K562 (cell line): ENCODE data around the gene WDR17. TPM values are rescaled to one million over a fixed set of nuclear protein-coding genes. Genes with fewer than 3 reads are reported as not detected.
A peak's percentile ranks its signal among the peaks of the same experiment; 100 is the strongest.

ENCODE experiments used
- ATAC-seq: fragments of 200-7000 bp; cut with Tn5 transposase; 3 replicates; pipeline ENCODE4 v1.9.1; 2020; ENCODE audit warnings: moderate library complexity
- Bru-seq: library from RNA; stranded (reverse); fragments of 400-500 nt; gene quantifications from one replicate; lab custom pipeline; 2021; lab: Mats Ljungman, UMichigan
- BruChase-seq, 2 experiments: library from RNA; stranded (reverse); fragments of 400-500 nt; gene quantifications; one replicate each; lab custom pipeline; 2021; lab: Mats Ljungman, UMichigan
- BruUV-seq: library from RNA; stranded (reverse); fragments of 400-500 nt; replicated peaks from 2 replicates; lab custom pipeline; 2021; lab: Mats Ljungman, UMichigan
- CTCF ChIA-PET: fragments of 300-600 bp; formaldehyde crosslinking; extraction: SDS; loops from one replicate; lab custom pipeline; 2021; ENCODE audit warnings: low intra/inter-chr PET ratio; lab: Yijun Ruan, JAX
- POLR2A ChIA-PET: fragments of 300-600, 350-650 bp; sonication (Branson Sonifier 250); formaldehyde crosslinking; extraction: SDS; loops from one replicate; lab custom pipeline; 2021; ENCODE audit warnings: antibody characterized with exemption, inconsistent platforms; lab: Yijun Ruan, JAX
- DNase-seq, 4 experiments: peaks; one replicate each; pipeline versions ENCODE4 v3.0.0 to v3.0.0-alpha.2; 2011 to 2018; ENCODE audit warnings: low spot score in 3 of 4, mixed read lengths in 3 of 4; ENCODE audit errors: extremely low read depth in 1 of 4
- FAIRE-seq: peaks from 2 replicates; lab custom pipeline; 2011; peaks lifted over from hg19 to GRCh38; lab: Jason Lieb, UNC
- H2AFZ ChIP-seq: 2 replicates; pipeline ENCODE4 v1.6.0; 2011; ENCODE audit warnings: low read depth, low read length, control low read depth, inconsistent platforms
- H3K27ac ChIP-seq: fragments of 200-600 bp; 3 replicates; pipeline ENCODE4 v1.8.0; 2011; ENCODE audit warnings: low read depth, mild to moderate bottlenecking, control low read depth, inconsistent platforms, low read length, moderate library complexity, mixed read lengths; ENCODE audit errors: extremely low read depth
- H3K27me3 ChIP-seq, 2 experiments: fragments of 300-600 bp in 1 of 2; 2 replicates in 1 of 2; 3 replicates in 1 of 2; pipeline versions ENCODE4 v1.6.0 to v1.8.0; 2011; ENCODE audit warnings: inconsistent platforms in 2 of 2, low read length in 2 of 2, mild to moderate bottlenecking in 1 of 2, mixed read lengths in 1 of 2, moderate library complexity in 1 of 2; ENCODE audit not compliant: control insufficient read depth in 2 of 2, insufficient read depth in 2 of 2
- H3K36me3 ChIP-seq: fragments of 300-600 bp; 3 replicates; pipeline ENCODE4 v1.8.0; 2011; ENCODE audit warnings: mild to moderate bottlenecking, low read length, inconsistent platforms; ENCODE audit not compliant: control insufficient read depth, insufficient read depth
- H3K4me1 ChIP-seq, 2 experiments: fragments of 200-600 bp in 1 of 2; replicated peaks in 1 of 2; 2 replicates in 1 of 2; 3 replicates in 1 of 2; pipeline versions ENCODE4 v1.5.1 to v1.8.0; 2011; ENCODE audit warnings: inconsistent platforms in 2 of 2, low read length in 2 of 2, mild to moderate bottlenecking in 1 of 2, mixed read lengths in 1 of 2, moderate library complexity in 1 of 2; ENCODE audit not compliant: control insufficient read depth in 2 of 2, insufficient read depth in 2 of 2
- H3K4me2 ChIP-seq: 2 replicates; pipeline ENCODE4 v1.6.1; 2011; ENCODE audit warnings: low read length, control low read depth, inconsistent platforms, mixed read lengths; ENCODE audit not compliant: insufficient read depth
- H3K4me3 ChIP-seq: fragments of 200-600 bp; sonication (generic), shearing (Covaris generic); 2 replicates; pipeline ENCODE4 v1.5.1; 2016; ENCODE audit warnings: control low read depth, inconsistent platforms
- H3K79me2 ChIP-seq: fragments of 200-600 bp; 3 replicates; pipeline ENCODE4 v1.8.0; 2011; ENCODE audit warnings: low read length, inconsistent platforms; ENCODE audit not compliant: control insufficient read depth, insufficient read depth
- H3K9ac ChIP-seq, 2 experiments: 2 replicates each; pipeline versions ENCODE4 v1.6.0 to v1.6.1; 2011; ENCODE audit warnings: low read depth in 2 of 2, low read length in 2 of 2, control low read depth in 1 of 2, inconsistent platforms in 1 of 2, mild to moderate bottlenecking in 1 of 2, mixed read lengths in 1 of 2; ENCODE audit not compliant: insufficient read depth in 1 of 2
- H3K9me1 ChIP-seq: one replicate; pipeline ENCODE4 v1.6.0; 2011; ENCODE audit warnings: inconsistent platforms, mild to moderate bottlenecking, low read length, moderate library complexity; ENCODE audit not compliant: control insufficient read depth, insufficient read depth
- H3K9me3 ChIP-seq: replicated peaks from 2 replicates; pipeline ENCODE4 v1.5.1; 2011; ENCODE audit warnings: low read depth, low read length, inconsistent platforms; ENCODE audit not compliant: control insufficient read depth, insufficient read depth
- H4K20me1 ChIP-seq: replicated peaks from 2 replicates; pipeline ENCODE4 v1.6.1; 2011; ENCODE audit warnings: low read length, inconsistent platforms, mixed read lengths; ENCODE audit not compliant: control insufficient read depth, insufficient read depth
- MTA1 ChIP-seq: fragments of 450-650 bp; IDR thresholded peaks from 2 replicates; pipeline ENCODE4 v1.6.1; 2017; ENCODE audit warnings: borderline replicate concordance
- NCOA6 ChIP-seq: fragments of 450-650 bp; IDR thresholded peaks from 2 replicates; pipeline ENCODE4 v1.6.1; 2017; ENCODE audit warnings: mild to moderate bottlenecking
- SP2 ChIP-seq: IDR thresholded peaks from 2 replicates; pipeline ENCODE4 v1.6.1; 2011; ENCODE audit warnings: mild to moderate bottlenecking, low read depth, low read length, moderate library complexity; ENCODE audit not compliant: poor library complexity, severe bottlenecking; ENCODE audit errors: extremely low read depth
- TAF15 ChIP-seq: fragments of 200-400 bp; formaldehyde crosslinking; IDR thresholded peaks from 2 replicates; pipeline ENCODE4 v1.6.1; 2017; ENCODE audit warnings: mild to moderate bottlenecking, low read depth, low read length, moderate library complexity
- TAF9B ChIP-seq: fragments of 450-650 bp; IDR thresholded peaks from 2 replicates; pipeline ENCODE4 v1.6.1; 2018; ENCODE audit warnings: mild to moderate bottlenecking; ENCODE audit not compliant: partially characterized antibody
- USF1 ChIP-seq: sonication (generic); formaldehyde crosslinking; IDR thresholded peaks from 2 replicates; pipeline ENCODE4 v1.9.0; 2022; ENCODE audit warnings: mild to moderate bottlenecking, missing genetic modification reagents
- WGBS: fragments of 100-300 bp; shearing (Covaris generic); methylation state at CpG from one replicate; pipeline ENCODE4 v1.1.6; 2016; ENCODE audit warnings: low coverage, mixed read lengths; ENCODE audit not compliant: insufficient coverage; ENCODE audit errors: missing lambda C conversion rate; 5-methylcytosine and 5-hydroxymethylcytosine counted together
- in situ Hi-C: fragments of 300-500 bp; cut with MboI; formaldehyde crosslinking; loops from 4 replicates; pipeline ENCODE4 v1.15.0; 2018; ENCODE audit warnings: inconsistent platforms, mixed read lengths
- intact Hi-C: fragments of 100-400 bp; cut with micrococcal nuclease; formaldehyde crosslinking; loops from 2 replicates; pipeline ENCODE4 v1.14.2; 2022
- long read RNA-seq, 3 experiments: library from polyadenylated mRNA in 2 of 3; library from RNA in 1 of 3; unstranded in 2 of 3; stranded (forward) in 1 of 3; transcript quantifications; one replicate each; pipeline ENCODE4 v2.0.0, GENCODE V29; 2019 to 2022
- polyA minus RNA-seq, 3 experiments: library from RNA; depleted of rRNA, polyadenylated mRNA; stranded (reverse); fragments of >200 nt; gene quantifications; 2 replicates each; pipeline ENCODE4 v1.2.3, GENCODE V29; 2011
- polyA plus RNA-seq, 8 experiments: library from polyadenylated mRNA; depleted of rRNA in 4 of 8; stranded (reverse) in 5 of 8; unstranded in 3 of 8; fragments of >200 nt; fragmentation: Nextera tagmentation in 2 of 8; fragmentation: Illumina TruSeq in 1 of 8; extraction: Ambion mirVana in 2 of 8; extraction: Trizol in 1 of 8; gene quantifications; 2 replicates each; pipeline versions ENCODE4 v1.2.1 to v1.2.3, GENCODE V29; 2011 to 2014; ENCODE audit warnings: inconsistent platforms in 1 of 8, missing spikeins in 1 of 8
- total RNA-seq, 7 experiments: library from RNA; depleted of rRNA in 6 of 7; stranded (reverse); fragments of >200 nt in 6 of 7; fragmentation: Illumina TruSeq in 2 of 7; extraction: Trizol in 2 of 7; gene quantifications; 2 replicates each; pipeline versions ENCODE4 v1.2.1 to v1.2.3, GENCODE V29; 2011 to 2021; ENCODE audit warnings: low replicate concordance in 1 of 7
- TF ChIP-seq, protein P1 (sequence below), 2 experiments: fragments of 450-650 bp; formaldehyde crosslinking in 1 of 2; IDR thresholded peaks; 2 replicates each; pipeline versions ENCODE4 v1.4.0 to v1.6.1; 2014 to 2020; ENCODE audit warnings: mild to moderate bottlenecking in 2 of 2, borderline replicate concordance in 1 of 2, low read depth in 1 of 2

The WDR17 gene
- not detected in 2 replicates for total RNA-seq (2011; cell fraction: chromatin; rRNA removed; ENCODE audit: low replicate concordance)
- total RNA-seq (2011; cell fraction: nucleolus; rRNA removed): not detected in 2 replicates
- not detected in 2 replicates for total RNA-seq (2011; cell fraction: nucleoplasm; rRNA removed)
- not detected in 2 replicates for total RNA-seq (2014; rRNA removed)
- total RNA-seq (2014; rRNA removed; fragmentation: Illumina TruSeq; extraction: Trizol): not detected in 2 replicates
- total RNA-seq (2015; rRNA removed; fragmentation: Illumina TruSeq; extraction: Trizol): 0.04 and 0.23 TPM in 2 replicates
- total RNA-seq (2021): 0.04 TPM in 1 of 2 replicates, not detected in the other
- polyA plus RNA-seq (2011; rRNA removed): 0.07 TPM in 1 of 2 replicates, not detected in the other
- polyA plus RNA-seq (2011; cell fraction: cytosol; rRNA removed): not detected in 2 replicates
- polyA plus RNA-seq (2011; cell fraction: nucleus; rRNA removed): not detected in 2 replicates
- polyA plus RNA-seq (2012): 0.01 and 0.07 TPM in 2 replicates
- not detected in 2 replicates for polyA plus RNA-seq (2014; fragmentation: Illumina TruSeq; extraction: Trizol)
- polyA plus RNA-seq (2014; fragmentation: Nextera tagmentation; extraction: Ambion mirVana): not detected
- not detected in 2 replicates for polyA plus RNA-seq (2014; rRNA removed)
- not detected in 2 replicates for polyA minus RNA-seq (2011; rRNA and poly(A)+ RNA removed)
- polyA minus RNA-seq (2011; cell fraction: cytosol; rRNA and poly(A)+ RNA removed): not detected in 2 replicates
- not detected in 2 replicates for polyA minus RNA-seq (2011; cell fraction: nucleus; rRNA and poly(A)+ RNA removed)
- not detected for Bru-seq, nascent RNA
- BruChase-seq, experiment 1, labeled RNA remaining after a 2-hour chase: percentile 5 among the genes with signal in this experiment
- BruChase-seq, experiment 2, labeled RNA remaining after a 6-hour chase: percentile 6 among the genes with signal in this experiment
- long read RNA-seq, experiment 1: 0 reads
- long read RNA-seq, experiment 2: 0 reads
- long read RNA-seq, experiment 3: 0 reads

GRCh38 chr4:176065435-176066291 lies at the start of gene WDR17:
TSS of gene WDR17 (plus strand) at chr4:176065841. CDS start at chr4:176111581, 45,740 bp downstream.
- H4K20me1 ChIP-seq: no peaks in the 10 kb centered on the region
- no peaks in the 10 kb centered on the region for H3K27me3 ChIP-seq
- no peaks in the 10 kb centered on the region for H3K36me3 ChIP-seq
- H3K4me3 ChIP-seq: peak within 1 kb of the TSS; percentile 6; the same call in 1 of the 2 replicates
- no peak within 1 kb of the TSS for H3K9ac ChIP-seq
- FAIRE-seq (no peak), ATAC-seq (peak; percentile 84), DNase-seq (peak; percentile 18 to 63 (median 58))
- no peaks in the 10 kb centered on the region for H3K9me3 ChIP-seq
- no peaks in the 10 kb centered on the region for H3K9me1 ChIP-seq
- intact Hi-C loops: no loop called here
- peaks cover 0 to 6% of the 10 kb centered on the region in 2 experiments; a peak in 1 of 5 replicates for H3K4me1 ChIP-seq
- H3K27ac ChIP-seq: no peak within 1 kb of the TSS
- in situ Hi-C loops: no loop called here
- WGBS: 1% methylated on average over 28 of the region's 55 CpGs
- H3K4me2 ChIP-seq: peak within 1 kb of the TSS; percentile 49; the same call in 1 of the 2 replicates
- BruUV-seq: no TSS peak
- no peaks in the 10 kb centered on the region for H3K79me2 ChIP-seq
- ChIA-PET CTCF (no interaction called here), POLR2A (no interaction called here)
- H2AFZ ChIP-seq: 0 out of 2 replicates have a peak within 1 kb of the TSS, but pooled peaks have one; percentile 55
- TF ChIP-seq, protein P1, sequence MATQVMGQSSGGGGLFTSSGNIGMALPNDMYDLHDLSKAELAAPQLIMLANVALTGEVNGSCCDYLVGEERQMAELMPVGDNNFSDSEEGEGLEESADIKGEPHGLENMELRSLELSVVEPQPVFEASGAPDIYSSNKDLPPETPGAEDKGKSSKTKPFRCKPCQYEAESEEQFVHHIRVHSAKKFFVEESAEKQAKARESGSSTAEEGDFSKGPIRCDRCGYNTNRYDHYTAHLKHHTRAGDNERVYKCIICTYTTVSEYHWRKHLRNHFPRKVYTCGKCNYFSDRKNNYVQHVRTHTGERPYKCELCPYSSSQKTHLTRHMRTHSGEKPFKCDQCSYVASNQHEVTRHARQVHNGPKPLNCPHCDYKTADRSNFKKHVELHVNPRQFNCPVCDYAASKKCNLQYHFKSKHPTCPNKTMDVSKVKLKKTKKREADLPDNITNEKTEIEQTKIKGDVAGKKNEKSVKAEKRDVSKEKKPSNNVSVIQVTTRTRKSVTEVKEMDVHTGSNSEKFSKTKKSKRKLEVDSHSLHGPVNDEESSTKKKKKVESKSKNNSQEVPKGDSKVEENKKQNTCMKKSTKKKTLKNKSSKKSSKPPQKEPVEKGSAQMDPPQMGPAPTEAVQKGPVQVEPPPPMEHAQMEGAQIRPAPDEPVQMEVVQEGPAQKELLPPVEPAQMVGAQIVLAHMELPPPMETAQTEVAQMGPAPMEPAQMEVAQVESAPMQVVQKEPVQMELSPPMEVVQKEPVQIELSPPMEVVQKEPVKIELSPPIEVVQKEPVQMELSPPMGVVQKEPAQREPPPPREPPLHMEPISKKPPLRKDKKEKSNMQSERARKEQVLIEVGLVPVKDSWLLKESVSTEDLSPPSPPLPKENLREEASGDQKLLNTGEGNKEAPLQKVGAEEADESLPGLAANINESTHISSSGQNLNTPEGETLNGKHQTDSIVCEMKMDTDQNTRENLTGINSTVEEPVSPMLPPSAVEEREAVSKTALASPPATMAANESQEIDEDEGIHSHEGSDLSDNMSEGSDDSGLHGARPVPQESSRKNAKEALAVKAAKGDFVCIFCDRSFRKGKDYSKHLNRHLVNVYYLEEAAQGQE (IDR thresholded peaks at IDR 0.05; ENCODE audit: borderline replicate concordance): peak; percentile 56
- TF ChIP-seq, protein P1 (CRISPR knock-in tag; IDR thresholded peaks at IDR 0.05; ENCODE audit: low read depth): 0 out of 2 replicates have a peak, but pooled peaks have one; percentile 45
- peak; percentile 69 for TF ChIP-seq USF1 (CRISPR knock-in tag)
- TF ChIP-seq TAF9B: no peak
- TF ChIP-seq NCOA6: no peak
- no peak for TF ChIP-seq TAF15
- no peak for TF ChIP-seq MTA1
- TF ChIP-seq SP2: no peak
